Hematopoietic multipotent progenitor cell treated with erythropoietin and hydrocortisone succinate and interleukin-3 and kit ligand, for 17 days (in vitro differentiated cells): ENCODE results near the gene ACHE.

Experiments used
- DNase-seq: peaks from one replicate; pipeline ENCODE4 v3.0.0-alpha.2; 2015; ENCODE audit warnings: low spot score

The ACHE gene

DNA sequence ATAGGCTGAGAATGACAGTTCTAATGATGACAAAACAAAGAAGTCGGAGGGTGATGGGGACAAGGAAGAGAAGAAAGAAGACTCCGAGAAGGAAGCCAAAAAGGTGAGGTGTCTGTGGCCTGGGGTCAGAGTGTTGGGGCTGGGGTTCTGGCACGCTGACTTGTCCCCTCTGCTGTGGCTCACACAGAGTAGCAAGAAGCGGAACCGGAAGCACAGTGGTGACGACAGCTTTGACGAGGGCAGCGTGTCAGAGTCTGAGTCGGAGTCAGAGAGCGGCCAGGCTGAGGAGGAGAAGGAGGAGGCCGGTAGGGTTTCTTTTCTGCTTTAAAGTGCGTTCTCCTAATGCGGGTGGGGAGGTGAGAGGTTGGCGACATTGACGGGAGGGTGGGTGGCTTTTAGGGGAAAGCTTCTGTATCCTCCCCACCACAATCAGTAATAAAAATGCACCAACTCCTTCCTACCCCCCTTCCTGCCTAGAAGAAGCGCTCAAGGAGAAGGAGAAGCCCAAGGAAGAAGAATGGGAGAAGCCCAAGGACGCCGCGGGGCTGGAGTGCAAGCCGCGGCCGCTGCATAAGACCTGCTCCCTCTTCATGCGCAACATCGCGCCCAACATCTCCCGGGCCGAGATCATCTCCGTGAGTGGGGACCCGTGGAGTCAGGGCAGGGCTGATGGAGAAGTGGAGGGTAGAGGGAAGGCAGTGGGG is 10.8 kb downstream of the ACHE start:
- DNase-seq: no peak

- DNase-seq: no peak
These were observed 12.7 kb downstream of the ACHE start for GRCh38 chr7:100882785-100883526.

GRCh38 chr7:100882201-100882600 is 13.5 kb downstream of the ACHE start:
- no peak for DNase-seq

GRCh38 chr7:100881136-100881535 is 14.6 kb downstream of the ACHE start:
- DNase-seq: no peak

- DNase-seq: no peak
These were observed 15.0 kb downstream of the ACHE start for GRCh38 chr7:100880645-100881044.

DNA sequence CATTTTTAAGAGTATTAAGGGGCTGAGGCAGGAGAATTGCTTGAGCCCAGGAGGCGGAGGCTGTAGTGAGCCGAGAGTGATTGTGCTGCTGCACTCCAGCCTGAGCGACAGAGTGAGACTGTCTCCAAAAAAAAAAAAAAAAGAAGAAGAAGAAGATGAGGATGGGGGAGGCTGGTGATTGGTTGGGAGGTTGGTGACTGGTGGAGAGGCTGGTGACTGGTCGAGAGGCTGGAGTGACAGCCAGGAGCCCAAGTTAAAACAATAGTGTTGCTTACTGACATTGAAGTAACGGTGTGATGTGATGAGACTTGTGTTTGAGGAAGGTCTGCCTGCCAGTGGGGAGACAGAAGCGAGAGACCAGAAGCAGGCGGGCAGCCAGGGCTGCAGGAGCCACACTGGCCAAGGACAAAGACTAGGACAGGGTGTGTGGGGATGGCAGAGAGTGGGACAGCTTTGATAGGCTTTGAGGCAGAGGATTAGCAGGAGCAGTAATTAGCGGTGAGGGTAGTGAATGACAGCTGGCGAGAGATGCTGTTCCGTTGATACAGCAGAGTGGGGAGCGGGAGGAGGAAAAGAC is 15.9 kb downstream of the ACHE start:
- DNase-seq: no peak

DNA sequence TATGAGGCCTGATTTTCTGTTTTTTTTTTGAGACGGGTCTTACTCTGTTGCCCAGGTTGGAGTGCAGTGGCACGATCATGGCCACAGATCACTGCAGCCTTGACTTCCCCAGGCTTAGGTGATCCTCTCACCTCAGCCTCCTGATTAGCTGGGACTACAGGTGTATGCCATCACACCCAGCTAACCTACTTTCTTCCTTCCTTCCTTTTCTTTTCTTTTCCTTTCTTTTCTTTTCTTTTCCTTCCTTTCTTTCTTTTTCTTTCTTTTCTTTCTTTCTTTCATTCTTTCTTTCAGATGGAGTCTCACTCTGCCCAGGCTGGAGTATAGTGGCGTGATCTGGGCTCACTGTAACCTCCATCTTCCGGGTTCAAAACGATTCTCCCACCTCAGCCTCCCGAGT is 17.0 kb downstream of the ACHE start:
- DNase-seq: no peak

DNA sequence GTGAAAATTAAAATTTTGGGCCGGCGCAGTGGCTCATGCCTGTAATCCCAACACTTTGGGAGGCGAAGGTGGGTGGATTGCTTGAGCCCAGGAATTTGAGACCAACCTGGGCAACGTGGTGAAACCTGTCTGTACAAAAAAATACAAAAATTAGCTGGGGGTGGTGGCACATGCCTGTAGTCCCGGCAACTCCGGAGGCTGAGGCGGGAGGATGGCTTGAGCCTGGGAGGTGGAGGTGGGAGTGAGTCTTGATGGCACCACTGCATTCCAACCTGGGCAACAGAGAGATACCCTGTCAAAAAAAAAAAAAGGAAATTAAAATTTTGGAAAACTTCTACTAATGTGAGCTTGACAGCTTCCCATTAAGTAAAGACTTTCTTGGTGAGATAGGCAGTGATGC is 17.7 kb downstream of the ACHE start:
- no peak for DNase-seq

DNA sequence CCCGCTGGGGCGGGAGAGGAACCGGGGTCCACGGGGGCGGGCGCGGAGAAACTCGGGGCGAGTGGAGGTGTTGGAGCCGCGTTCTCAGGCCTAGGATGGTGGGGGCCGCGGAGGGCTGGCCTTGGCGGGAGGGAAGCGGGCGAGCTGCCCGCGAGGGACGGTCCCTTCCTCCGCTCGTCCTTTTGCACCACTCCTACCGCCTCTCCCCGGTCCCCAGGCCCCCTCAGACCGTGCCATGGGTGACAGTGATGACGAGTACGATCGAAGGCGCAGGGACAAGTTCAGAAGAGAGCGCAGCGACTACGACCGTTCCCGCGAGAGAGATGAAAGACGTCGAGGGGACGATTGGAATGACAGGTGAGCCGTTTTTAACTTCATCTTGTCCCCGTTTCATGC is 20.3 kb downstream of the ACHE start:
- DNase-seq: peak; percentile 38

DNA sequence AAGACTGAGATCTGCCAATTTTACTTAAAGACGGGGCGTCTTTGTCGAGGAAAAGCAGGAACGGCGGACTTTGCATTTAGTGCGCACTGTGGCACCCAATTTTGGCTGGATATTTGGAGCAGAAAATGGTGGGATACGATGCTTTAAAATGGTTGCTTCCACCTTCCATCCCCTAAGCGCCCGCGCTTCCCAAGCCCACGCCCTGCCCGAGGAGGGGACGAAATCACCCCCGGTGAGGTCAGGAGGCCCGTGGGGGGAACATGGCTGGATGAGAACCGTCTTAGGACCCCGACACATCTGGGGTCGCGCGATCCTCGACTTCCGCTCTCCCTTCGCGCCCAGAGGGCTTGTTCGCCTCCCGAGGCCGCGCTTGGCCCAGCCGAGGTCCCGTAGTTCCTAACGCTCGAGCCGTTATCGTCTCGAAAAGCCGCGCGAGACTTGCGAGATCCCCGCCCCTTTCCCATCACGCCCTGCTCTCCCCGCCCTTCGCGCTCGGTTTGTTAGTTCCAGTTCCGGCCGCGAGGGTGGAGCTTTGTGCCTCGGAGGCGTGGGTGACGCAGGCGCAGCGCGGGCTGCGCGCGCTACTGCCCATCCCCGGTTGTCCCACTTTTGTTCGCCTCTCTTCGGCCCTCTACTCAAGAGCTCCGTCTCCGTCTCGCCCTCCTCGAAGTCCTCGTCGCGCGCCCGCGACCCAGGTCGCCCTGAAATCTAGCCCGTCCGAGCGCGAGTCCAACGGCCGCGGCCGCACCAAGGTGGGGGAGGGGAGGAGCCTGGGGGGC is 20.9 kb downstream of the ACHE start, which contains the start of gene SRRT:
Gene SRRT (plus strand): TSS at position 527 of the 779 bp plus-strand sequence. CDS start 488 bp downstream, outside the sequence.
- DNase-seq: peak; percentile 99

DNA sequence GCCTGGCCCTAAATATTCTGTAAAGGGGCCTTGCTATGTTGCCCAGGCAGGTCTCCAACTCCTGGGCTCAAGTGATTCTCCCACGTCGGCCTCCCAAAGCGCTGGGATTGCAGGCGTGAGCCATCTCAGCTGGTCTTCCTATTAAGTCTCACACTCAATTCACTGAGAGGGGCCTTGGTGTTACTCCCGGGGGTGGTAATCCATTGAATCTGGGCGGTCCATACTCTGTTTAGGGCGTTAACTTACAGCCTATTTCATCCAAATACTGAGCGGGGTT is 21.4 kb downstream of the ACHE start:
- no peak for DNase-seq

DNA sequence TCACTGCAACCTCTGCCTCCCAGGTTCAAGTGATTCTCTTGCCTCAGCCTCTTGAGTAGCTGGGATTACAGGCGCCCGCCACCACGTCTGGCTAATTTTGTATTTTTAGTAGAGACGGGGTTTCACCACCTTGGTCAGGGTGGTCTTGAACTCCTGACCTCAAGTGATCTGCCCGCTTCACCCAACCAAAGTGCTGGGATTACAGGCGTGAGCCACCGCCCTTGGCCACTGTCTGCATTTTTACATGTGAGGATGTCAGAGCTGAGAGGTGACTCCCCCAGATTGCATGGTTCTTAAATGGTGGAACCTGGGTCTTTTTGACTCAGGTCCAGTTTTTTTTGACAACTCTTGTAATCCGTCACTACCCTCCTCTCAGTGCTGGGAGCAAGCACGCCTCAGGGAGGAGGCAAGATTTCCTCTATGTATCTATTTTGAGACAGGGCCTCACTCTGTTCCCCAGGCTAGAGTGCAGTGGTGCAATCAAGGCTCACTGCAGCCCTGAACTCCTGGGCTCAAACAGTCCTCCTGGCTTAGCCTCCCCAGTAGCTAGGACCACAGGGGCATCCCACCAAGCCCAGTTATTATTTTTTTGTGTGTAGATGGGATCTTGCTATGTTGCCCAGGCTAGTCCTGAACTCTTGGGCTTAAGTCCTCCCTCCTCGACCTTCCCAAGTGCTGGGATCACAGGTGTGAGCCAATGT is 21.9 kb downstream of the ACHE start:
- DNase-seq: no peak

- DNase-seq: no peak
These were observed 27.8 kb downstream of the ACHE start for GRCh38 chr7:100867776-100868485.

DNA sequence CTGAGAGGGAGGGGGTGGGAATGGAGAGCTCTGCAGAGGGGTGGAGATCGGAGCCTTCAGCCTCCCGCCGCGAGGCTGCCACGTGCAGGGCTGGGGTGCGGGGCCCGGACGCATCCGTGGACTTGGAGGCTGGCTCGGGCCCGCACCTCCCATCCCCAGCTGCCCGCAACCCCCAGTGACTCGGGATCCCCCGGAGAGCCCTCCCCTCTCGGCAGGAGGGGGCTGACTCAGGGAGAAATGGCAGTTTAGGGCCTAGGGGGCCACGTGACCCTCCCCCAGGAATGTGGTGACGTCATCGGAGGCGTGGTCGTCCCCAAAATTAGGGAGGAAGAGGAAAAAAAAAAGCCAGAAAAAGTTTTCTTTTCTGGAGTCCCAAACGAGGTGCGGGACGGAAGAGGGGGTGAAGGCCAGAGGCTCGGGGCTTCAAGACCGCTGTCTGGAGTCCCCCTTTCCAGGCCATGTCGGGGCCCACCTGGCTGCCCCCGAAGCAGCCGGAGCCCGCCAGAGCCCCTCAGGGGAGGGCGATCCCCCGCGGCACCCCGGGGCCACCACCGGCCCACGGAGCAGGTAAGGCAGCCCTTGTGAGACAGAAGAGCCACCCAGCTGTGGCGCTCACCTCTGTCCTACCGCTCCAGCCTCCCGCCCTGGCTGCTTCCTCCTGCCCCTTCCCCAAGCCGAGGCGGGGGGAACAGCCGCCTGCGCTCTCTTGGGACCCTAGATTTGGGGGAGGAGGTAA is 28.5 kb downstream of the ACHE start, which contains the start of gene TRIP6:
Gene TRIP6 (plus strand): TSS at position 348 of the 736 bp plus-strand sequence. CDS start 111 bp downstream, at position 459.
- peak; percentile 70 for DNase-seq

GRCh38 chr7:100866729-100867039 is 29.0 kb downstream of the ACHE start:
- DNase-seq: no peak

- peak; percentile 87 for DNase-seq
These were observed 29.6 kb downstream of the ACHE start for GRCh38 chr7:100865938-100866728.

- peak; percentile 50 for DNase-seq
These were observed 30.2 kb downstream of the ACHE start for GRCh38 chr7:100865372-100865911.

GRCh38 chr7:100864263-100864845 is 31.3 kb downstream of the ACHE start:
- no peak for DNase-seq

DNA sequence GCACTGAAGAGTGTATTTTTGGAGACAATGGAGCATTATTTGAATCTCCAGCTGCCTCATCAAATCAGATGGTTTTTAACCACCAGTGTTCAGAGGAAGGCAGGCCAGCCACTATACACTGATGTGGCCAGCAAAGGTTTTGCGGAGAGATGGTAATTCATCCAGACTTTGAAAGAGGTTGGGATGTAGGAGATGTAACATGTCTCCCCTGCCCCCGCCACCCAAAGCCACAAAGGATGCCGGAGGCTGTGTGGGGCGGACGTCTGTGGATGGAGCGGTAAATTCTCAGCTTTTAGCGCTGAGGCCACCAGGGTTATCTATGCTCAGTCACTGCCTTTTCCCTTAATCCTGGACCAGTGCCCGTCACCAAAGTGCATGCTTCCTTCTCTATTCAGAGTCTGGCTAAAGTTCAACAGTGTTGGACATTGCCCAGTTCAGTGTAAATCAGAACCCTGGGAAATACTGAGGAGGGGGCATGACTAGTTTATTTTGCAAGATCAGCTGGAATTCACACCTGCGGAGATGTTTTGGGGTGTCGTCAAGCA is 32.2 kb downstream of the ACHE start:
- DNase-seq: peak; percentile 24
